AG04449 (cell line): ENCODE data around the gene CNPPD1.

Experiments used
- CTCF ChIA-PET: fragments of 350-600 bp; formaldehyde crosslinking; extraction: SDS; loops from one replicate; lab custom pipeline; 2021; ENCODE audit warnings: antibody characterized with exemption; lab: Yijun Ruan, JAX
- POLR2A ChIA-PET: fragments of 400-600, 350-600 bp; formaldehyde crosslinking; extraction: SDS; loops from one replicate; lab custom pipeline; 2020; ENCODE audit warnings: antibody characterized with exemption, inconsistent platforms; lab: Yijun Ruan, JAX
- DNase-seq: peaks from one replicate; pipeline ENCODE4 v3.0.0-alpha.2; 2010; ENCODE audit warnings: low read depth, low spot score
- H3K4me3 ChIP-seq: 2 replicates; pipeline ENCODE4 v1.5.1; 2011; ENCODE audit warnings: low read depth, mild to moderate bottlenecking, control low read depth, low read length
- TF ChIP-seq, protein P1 (sequence below): IDR thresholded peaks from one replicate; pipeline ENCODE4 v1.5.1; 2011; ENCODE audit warnings: mild to moderate bottlenecking, moderate library complexity, low read length, control low read depth, inconsistent platforms; ENCODE audit not compliant: insufficient read depth; ENCODE audit errors: missing control alignments

Gene CNPPD1

DNA sequence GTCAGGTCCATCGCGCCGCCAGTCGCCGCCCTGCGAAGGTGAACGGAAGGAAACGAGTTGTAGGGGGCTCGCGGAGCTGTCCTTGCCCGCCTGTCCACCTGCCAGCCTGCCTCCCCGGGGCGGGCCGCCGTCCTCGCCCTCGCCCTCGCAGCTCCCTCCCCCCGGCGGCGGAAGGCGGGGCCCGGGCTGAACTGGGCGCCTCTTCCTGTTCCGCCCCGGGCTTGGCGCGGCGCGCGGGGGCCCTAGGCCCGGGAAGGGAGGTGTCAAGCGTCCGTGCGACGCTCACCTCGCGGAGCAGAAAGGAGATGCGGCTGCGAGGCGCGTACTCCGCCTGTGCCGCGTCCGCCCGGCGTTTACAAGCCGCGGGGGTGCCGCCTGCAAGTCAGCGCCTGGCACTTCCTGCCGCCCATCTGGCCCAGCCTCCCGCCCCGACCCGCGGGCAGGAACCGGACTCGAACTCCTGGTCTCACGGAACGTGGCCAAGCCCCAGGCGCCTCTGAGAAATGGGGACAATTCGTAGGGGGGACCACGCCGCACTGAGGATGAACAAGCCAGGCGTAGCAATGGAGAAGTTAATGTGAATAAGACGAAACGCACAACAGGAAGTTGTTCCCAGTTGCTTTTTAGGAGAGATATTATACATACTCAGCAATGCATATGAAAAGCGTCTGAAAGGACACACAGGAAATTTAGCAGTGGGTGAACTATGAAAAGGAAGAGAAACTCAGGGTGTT, at the start of gene CNPPD1:
TSS of gene CNPPD1 (minus strand) at position 108 of the 734 bp plus-strand sequence. CDS start at position 11, 97 bp downstream.
- H3K4me3 ChIP-seq: peak within 1 kb of the TSS; percentile 84
- ChIA-PET POLR2A (interaction anchor here (0.6 to 1.7 kb wide), 8 partner anchors 12 to 113 kb away, joined by 3 to 10 read pairs (median 3); partner anchors contain the start of genes ABCB6, DNAJB2, NHEJ1 and ZFAND2B), CTCF (interaction anchor here (0.6 to 9.4 kb wide), 13 partner anchors 8 to 182 kb away, joined by 3 to 154 read pairs (median 6); partner anchors contain the start of genes NHEJ1 and ZFAND2B)
- no peak for DNase-seq
- TF ChIP-seq, protein P1, sequence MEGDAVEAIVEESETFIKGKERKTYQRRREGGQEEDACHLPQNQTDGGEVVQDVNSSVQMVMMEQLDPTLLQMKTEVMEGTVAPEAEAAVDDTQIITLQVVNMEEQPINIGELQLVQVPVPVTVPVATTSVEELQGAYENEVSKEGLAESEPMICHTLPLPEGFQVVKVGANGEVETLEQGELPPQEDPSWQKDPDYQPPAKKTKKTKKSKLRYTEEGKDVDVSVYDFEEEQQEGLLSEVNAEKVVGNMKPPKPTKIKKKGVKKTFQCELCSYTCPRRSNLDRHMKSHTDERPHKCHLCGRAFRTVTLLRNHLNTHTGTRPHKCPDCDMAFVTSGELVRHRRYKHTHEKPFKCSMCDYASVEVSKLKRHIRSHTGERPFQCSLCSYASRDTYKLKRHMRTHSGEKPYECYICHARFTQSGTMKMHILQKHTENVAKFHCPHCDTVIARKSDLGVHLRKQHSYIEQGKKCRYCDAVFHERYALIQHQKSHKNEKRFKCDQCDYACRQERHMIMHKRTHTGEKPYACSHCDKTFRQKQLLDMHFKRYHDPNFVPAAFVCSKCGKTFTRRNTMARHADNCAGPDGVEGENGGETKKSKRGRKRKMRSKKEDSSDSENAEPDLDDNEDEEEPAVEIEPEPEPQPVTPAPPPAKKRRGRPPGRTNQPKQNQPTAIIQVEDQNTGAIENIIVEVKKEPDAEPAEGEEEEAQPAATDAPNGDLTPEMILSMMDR: no peak

DNA sequence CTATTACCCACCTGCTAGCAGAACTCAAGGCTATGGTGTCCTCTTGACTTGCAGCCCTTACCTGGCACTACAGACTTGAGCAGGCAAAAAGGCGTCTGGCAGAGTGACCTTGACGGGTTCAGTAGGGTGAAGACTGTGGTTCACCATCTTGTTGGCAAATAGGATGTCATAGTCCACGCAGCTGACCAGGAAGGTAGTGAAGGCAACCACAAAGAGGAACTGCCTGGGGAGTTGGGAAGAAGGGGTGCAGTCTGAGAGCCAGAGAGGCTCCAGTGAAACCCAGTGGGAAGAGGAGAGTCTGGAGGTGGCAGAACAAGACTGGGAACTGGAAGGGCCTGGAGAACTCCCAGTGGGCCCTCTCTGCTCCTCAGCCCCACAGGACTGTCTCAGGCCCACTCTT, 48.6 kb upstream of the CNPPD1 start:
- ChIA-PET CTCF (interaction anchor here (7.0 kb wide), 1 partner anchor 68 kb away, joined by 81 read pairs; no protein-coding TSS in a partner anchor), POLR2A (no interaction called here)
- no peak overlapping the region for H3K4me3 ChIP-seq
- TF ChIP-seq, protein P1: no peak
- no peak for DNase-seq

DNA sequence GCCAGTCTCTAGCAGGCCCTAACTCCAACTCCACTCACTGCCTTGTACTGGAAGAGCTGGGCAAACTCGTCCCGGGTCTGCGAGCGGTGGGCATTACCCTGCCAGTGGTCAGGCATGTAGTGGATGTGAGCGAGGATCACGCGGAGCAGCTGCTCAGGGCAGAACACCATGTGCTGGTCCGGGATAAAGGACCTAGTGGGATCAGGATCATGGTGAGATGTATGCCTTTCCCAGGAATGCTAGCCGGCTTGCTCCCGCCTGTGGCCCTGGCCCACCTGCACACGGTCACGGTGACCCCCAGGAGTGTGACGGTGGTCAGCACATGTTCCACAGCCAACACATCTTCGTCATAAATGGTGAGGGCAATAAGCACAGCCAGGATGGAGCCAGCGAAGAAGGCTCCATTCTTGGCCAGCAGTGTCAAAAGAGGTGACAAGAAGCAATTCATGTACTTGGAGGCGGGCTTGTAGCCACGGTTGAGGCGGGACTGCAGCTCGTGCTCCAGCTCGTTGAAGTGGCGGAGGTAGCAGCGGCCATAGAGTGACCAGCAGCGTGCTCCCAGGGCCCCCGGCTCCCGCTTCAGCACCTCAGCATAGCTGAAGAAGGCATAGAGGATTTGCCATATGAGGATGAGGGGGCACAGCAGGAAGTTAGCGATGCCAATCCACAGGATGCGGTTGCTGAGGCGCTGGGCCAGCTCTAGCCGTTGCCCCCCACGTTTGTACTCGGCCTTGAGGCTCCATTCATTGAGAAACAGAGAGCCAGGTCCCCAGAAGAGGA, 47.3 kb upstream of the CNPPD1 start:
- DNase-seq: no peak
- no peak overlapping the region for H3K4me3 ChIP-seq
- ChIA-PET POLR2A (no interaction called here), CTCF (interaction anchor here (0.7 to 1.3 kb wide), 2 partner anchors 65 to 72 kb away, joined by 4 to 12 read pairs; no protein-coding TSS in a partner anchor)
- TF ChIP-seq, protein P1: no peak

DNA sequence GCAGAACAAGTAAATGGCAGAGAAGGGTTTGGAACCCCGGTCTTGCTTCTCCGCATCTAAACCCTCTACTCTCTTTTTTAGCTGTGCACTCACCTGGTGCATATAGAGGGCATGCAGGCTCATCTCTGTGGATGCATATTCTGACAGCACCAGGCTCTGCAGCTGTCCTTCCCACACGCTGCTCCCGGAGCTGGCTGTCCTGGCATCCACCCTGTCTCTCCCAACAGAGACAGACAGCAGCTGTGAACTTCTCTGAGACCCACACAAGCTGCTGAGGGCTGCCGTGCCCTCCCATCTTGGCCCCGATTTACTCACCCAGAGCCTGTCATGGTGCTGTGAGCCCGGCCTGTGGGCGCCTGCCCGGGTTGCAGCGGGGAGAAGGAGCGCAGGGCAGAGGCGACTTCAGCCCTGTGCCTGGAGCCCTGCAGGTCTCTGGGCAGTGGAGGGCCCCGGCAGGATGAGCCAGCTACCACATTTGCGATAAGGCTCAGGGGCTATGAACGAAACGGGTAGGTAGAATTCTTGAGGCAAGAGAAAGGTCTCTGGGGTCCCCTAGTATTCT, 45.3 kb upstream of the CNPPD1 start:
- H3K4me3 ChIP-seq: no peak overlapping the region
- ChIA-PET POLR2A (interaction anchor here (0.8 kb wide), 1 partner anchor 30 kb away, joined by 3 read pairs; no protein-coding TSS in a partner anchor), CTCF (interaction anchor here (0.8 to 3.3 kb wide), 4 partner anchors 9 to 73 kb away, joined by 3 to 11 read pairs (median 4); no protein-coding TSS in a partner anchor)
- no peak for DNase-seq
- TF ChIP-seq, protein P1: no peak

DNA sequence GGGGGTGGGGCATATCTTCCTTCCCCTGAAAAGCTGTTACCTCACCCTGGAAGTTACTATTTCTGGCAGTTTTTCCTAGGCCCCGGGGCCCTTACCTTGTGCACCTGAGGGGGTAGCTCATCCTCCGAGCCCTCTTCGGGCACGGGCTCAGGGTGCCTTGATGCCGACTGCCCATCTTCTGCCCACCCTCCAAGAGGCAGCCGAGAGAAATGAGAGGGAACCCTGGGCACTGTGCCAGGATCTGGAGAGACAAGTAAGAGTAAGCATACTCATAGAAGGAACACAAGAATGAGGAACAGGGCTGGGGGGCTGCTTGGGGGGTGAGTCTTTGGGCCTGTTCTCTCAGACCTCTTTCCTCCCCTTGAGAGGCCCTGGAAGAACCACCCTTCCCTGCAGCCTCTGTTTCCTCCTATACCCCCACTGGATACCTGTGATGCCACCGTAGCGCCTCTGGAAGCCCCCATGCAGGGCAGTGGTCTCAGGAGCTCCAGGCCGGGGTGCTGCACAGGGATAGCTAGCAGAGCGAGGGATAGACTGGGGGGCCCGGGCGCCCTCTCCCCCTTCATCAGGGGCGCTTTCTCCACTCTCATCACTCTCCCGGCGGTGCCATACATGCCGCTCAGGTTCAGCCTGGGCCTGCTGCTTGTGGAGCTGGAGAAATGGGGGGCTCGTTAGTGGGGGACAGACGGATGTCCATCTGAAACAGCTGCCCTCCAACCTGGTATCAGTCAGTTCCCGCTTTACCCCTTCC, 44.1 kb upstream of the CNPPD1 start:
- CTCF ChIA-PET: interaction anchor here (1.1 to 3.3 kb wide), 5 partner anchors 9 to 74 kb away, joined by 3 to 11 read pairs (median 8); partner anchors contain the start of genes ANKZF1 and ATG9A

More for the DNA sequence above, 44.1 kb upstream of the CNPPD1 start:
- DNase-seq: no peak
- POLR2A ChIA-PET: no interaction called here
- TF ChIP-seq, protein P1: no peak
- no peak overlapping the region for H3K4me3 ChIP-seq
